ENCODE measurements around the gene REC114. TPM values are rescaled to one million over a fixed set of nuclear protein-coding genes. Genes with fewer than 3 reads are reported as not detected.

REC114 gene
- polyA plus RNA-seq, 3 donors, result not detected

DNA sequence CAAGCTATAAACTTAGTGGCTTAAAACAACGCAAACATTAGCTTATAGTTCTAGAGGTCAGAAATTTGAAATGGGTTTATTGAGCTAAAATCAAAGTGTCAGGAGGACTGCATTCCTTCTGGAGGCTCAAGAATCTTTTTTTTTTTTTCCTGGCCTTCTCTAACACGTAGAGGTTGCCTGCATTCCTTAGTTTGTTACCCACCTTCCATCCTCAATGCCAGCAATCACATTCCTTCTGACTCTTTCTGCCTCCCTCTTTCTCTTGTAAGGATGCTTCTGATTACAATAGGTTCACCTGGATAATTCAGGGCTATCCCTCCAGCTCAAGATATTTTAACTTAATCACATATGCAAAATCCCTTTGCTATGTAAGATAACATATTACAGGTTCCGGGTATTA, 24.8 kb downstream of the REC114 start:
- Histone ChIP-seq H3K9me3 (replicated peaks in 1 of 2; ENCODE audit: control insufficient read depth in 1 of 2, insufficient read depth in 1 of 2, low read length in 2 of 2) (no peaks in the 10 kb centered on the region), H2AFZ (ENCODE audit: insufficient read depth, low read depth, low read length, poor library complexity, severe bottlenecking) (no peak overlapping the region), H3K9ac (ENCODE audit: insufficient read depth, low read length, poor library complexity, severe bottlenecking) (no peak overlapping the region), H3K4me3 (replicated peaks in 1 of 3; ENCODE audit: low read depth in 2 of 3, low read length in 3 of 3) (no peak overlapping the region), H3K27ac (ENCODE audit: low read depth in 1 of 2, low read length in 2 of 2) (no peak overlapping the region), H3K4me2 (replicated peaks; ENCODE audit: extremely low read depth, low read length, poor library complexity, severe bottlenecking) (no peak overlapping the region), H4K20me1 (ENCODE audit: insufficient read depth, low read length) (no peaks in the 10 kb centered on the region), H3K36me3 (replicated peaks in 1 of 2; ENCODE audit: control insufficient read depth in 1 of 2, insufficient read depth in 2 of 2, low read length in 2 of 2) (no peaks in the 10 kb centered on the region), H3K4me1 (ENCODE audit: control insufficient read depth in 1 of 2, insufficient read depth in 2 of 2, low read length in 2 of 2) (no peaks in the 10 kb centered on the region), H3K79me2 (ENCODE audit: insufficient read depth, low read length) (no peaks in the 10 kb centered on the region), H3K27me3 (ENCODE audit: control insufficient read depth in 2 of 2, insufficient read depth in 2 of 2, low read length in 2 of 2) (peaks cover 33 to 53% of the 10 kb centered on the region in 2 donors)
- Mint-ChIP-seq H3K27ac (no peak overlapping the region), H3K27me3 (ENCODE audit: low read depth in 3 of 3) (peaks cover 27 to 60% (median 55%) of the 10 kb centered on the region in 3 donors), H3K9me3 (peaks cover 0 to 1% (median 0%) of the 10 kb centered on the region in 7 donors), H3K36me3 (no peaks in the 10 kb centered on the region), H3K4me1 (no peaks in the 10 kb centered on the region), H3K4me3 (peak overlapping the region in 1 of 2 donors; percentile 28)
- DNase-seq, result no peak
- TF ChIP-seq CTCF (IDR thresholded peaks at IDR 0.05), result no peak
- intact Hi-C loops (cut with micrococcal nuclease), result no loop called here
- 63% methylated on average over 1 of the region's 3 CpGs for WGBS (ENCODE audit: insufficient coverage)

DNA sequence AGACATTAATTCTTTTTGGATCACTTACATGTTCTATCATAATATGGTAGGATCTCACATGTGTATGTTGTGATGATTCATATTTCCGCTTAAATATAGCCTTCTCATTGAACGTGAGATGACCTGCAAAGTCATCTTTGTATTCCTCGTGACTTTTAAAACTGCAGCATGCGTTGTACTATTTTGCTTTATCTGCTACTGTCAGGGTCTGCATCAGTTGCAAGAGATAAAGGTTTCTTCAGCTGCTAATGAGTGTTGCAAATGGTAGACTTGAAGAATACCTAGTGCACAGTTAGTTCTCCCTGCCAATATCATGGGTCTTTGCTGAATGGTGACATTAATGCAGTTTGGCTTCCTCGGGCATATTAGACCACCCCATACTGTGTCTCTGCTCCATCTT, 31.8 kb downstream of the REC114 start:
- Histone ChIP-seq H3K79me2 (ENCODE audit: insufficient read depth, low read length) (no peaks in the 10 kb centered on the region), H3K4me3 (replicated peaks in 1 of 3; ENCODE audit: low read depth in 2 of 3, low read length in 3 of 3) (no peak overlapping the region), H3K4me1 (ENCODE audit: control insufficient read depth in 1 of 2, insufficient read depth in 2 of 2, low read length in 2 of 2) (no peaks in the 10 kb centered on the region), H3K4me2 (replicated peaks; ENCODE audit: extremely low read depth, low read length, poor library complexity, severe bottlenecking) (no peak overlapping the region), H4K20me1 (ENCODE audit: insufficient read depth, low read length) (no peaks in the 10 kb centered on the region), H3K27ac (ENCODE audit: low read depth in 1 of 2, low read length in 2 of 2) (no peak overlapping the region), H2AFZ (ENCODE audit: insufficient read depth, low read depth, low read length, poor library complexity, severe bottlenecking) (no peak overlapping the region), H3K36me3 (replicated peaks in 1 of 2; ENCODE audit: control insufficient read depth in 1 of 2, insufficient read depth in 2 of 2, low read length in 2 of 2) (no peaks in the 10 kb centered on the region), H3K9ac (ENCODE audit: insufficient read depth, low read length, poor library complexity, severe bottlenecking) (no peak overlapping the region), H3K27me3 (ENCODE audit: control insufficient read depth in 2 of 2, insufficient read depth in 2 of 2, low read length in 2 of 2) (peaks cover 26 to 54% of the 10 kb centered on the region in 2 donors), H3K9me3 (replicated peaks in 1 of 2; ENCODE audit: control insufficient read depth in 1 of 2, insufficient read depth in 1 of 2, low read length in 2 of 2) (no peaks in the 10 kb centered on the region)
- peaks cover 22 to 53% (median 40%) of the 10 kb centered on the region in 3 donors for H3K27me3 Mint-ChIP-seq (ENCODE audit: low read depth in 3 of 3)
- no peak for DNase-seq
- H3K9me3 Mint-ChIP-seq, result peaks cover 0 to 10% (median 5%) of the 10 kb centered on the region in 7 donors
- no peaks in the 10 kb centered on the region for H3K36me3 Mint-ChIP-seq
- WGBS (ENCODE audit: insufficient coverage), result 90% methylated on average over 3 of the region's 5 CpGs
- no peaks in the 10 kb centered on the region for H3K4me1 Mint-ChIP-seq
- H3K27ac Mint-ChIP-seq, result no peak overlapping the region
- TF ChIP-seq CTCF (IDR thresholded peaks at IDR 0.05), result no peak
- intact Hi-C loops (cut with micrococcal nuclease), result no loop called here
- H3K4me3 Mint-ChIP-seq, result no peak overlapping the region

Data from CD14-positive monocyte (primary cell).